MM.1S (cell line): ENCODE results near the gene PXT1.

Source experiments
- DNase-seq: peaks from one replicate; pipeline ENCODE4 v3.0.0-alpha.2; 2015
- H2AFZ ChIP-seq: fragments of 300-600 bp; sonication (generic); 2 replicates; pipeline ENCODE4 v1.6.0; 2016; ENCODE audit warnings: antibody characterized with exemption, low read length
- H3F3A ChIP-seq: fragments of 300-600 bp; sonication (generic); 2 replicates; pipeline ENCODE4 v1.6.1; 2016; ENCODE audit warnings: mild to moderate bottlenecking, antibody characterized with exemption, low read length, moderate library complexity, mixed read lengths; ENCODE audit not compliant: insufficient read depth
- H3K27ac ChIP-seq: fragments of 300-600 bp; sonication (generic); 2 replicates; pipeline ENCODE4 v1.5.1; 2016; ENCODE audit warnings: mild to moderate bottlenecking, low read length
- H3K27me3 ChIP-seq: fragments of 300-600 bp; sonication (generic); replicated peaks from 2 replicates; pipeline ENCODE4 v1.6.0; 2016; ENCODE audit warnings: low read length; ENCODE audit not compliant: insufficient read depth
- H3K36me3 ChIP-seq: fragments of 300-600 bp; sonication (generic); replicated peaks from 2 replicates; pipeline ENCODE4 v1.6.1; 2016; ENCODE audit warnings: mild to moderate bottlenecking, low read length, mixed read lengths; ENCODE audit not compliant: insufficient read depth
- H3K4me1 ChIP-seq: fragments of 300-600 bp; sonication (generic); 2 replicates; pipeline ENCODE4 v1.6.1; 2016; ENCODE audit warnings: low read length, mixed read lengths
- H3K4me2 ChIP-seq: fragments of 300-600 bp; sonication (generic); 2 replicates; pipeline ENCODE4 v1.6.0; 2016; ENCODE audit warnings: low read depth, low read length
- H3K4me3 ChIP-seq: fragments of 300-600 bp; sonication (generic); 2 replicates; pipeline ENCODE4 v1.5.1; 2016; ENCODE audit warnings: low read length, mixed read lengths
- H3K79me2 ChIP-seq: fragments of 300-600 bp; sonication (generic); 2 replicates; pipeline ENCODE4 v1.6.1; 2016; ENCODE audit warnings: mixed run types, low read length, mixed read lengths
- H3K9ac ChIP-seq: fragments of 300-600 bp; sonication (generic); 2 replicates; pipeline ENCODE4 v1.6.1; 2016; ENCODE audit warnings: low read length, mixed read lengths
- H3K9me2 ChIP-seq: fragments of 300-600 bp; sonication (generic); replicated peaks from 2 replicates; pipeline ENCODE4 v1.6.1; 2016; ENCODE audit warnings: mild to moderate bottlenecking, low read length, mixed read lengths; ENCODE audit not compliant: insufficient read depth
- H3K9me3 ChIP-seq: fragments of 300-600 bp; sonication (generic); replicated peaks from 2 replicates; pipeline ENCODE4 v1.6.1; 2016; ENCODE audit warnings: mild to moderate bottlenecking, low read length, mixed read lengths; ENCODE audit not compliant: insufficient read depth
- H4K20me1 ChIP-seq: fragments of 300-600 bp; sonication (generic); 2 replicates; pipeline ENCODE4 v1.6.1; 2016; ENCODE audit warnings: mild to moderate bottlenecking, low read length, moderate library complexity, mixed read lengths; ENCODE audit not compliant: insufficient read depth
- EZH2 ChIP-seq: fragments of 300-600 bp; sonication (generic); optimal IDR thresholded peaks from 2 replicates; pipeline ENCODE3; 2017; ENCODE audit warnings: low read depth, mild to moderate bottlenecking, antibody characterized with exemption, low read length, mixed read lengths
- EZH2phosphoT487 ChIP-seq: fragments of 300-600 bp; sonication (generic); IDR thresholded peaks from 2 replicates; pipeline ENCODE4 v1.6.1; 2018; ENCODE audit warnings: antibody characterized with exemption, low read length
- TF ChIP-seq, protein P1 (sequence below): fragments of 300-600 bp; sonication (generic); IDR thresholded peaks from 2 replicates; pipeline ENCODE4 v1.5.1; 2016; ENCODE audit warnings: antibody characterized with exemption, low read length, mixed read lengths

PXT1 gene

DNA sequence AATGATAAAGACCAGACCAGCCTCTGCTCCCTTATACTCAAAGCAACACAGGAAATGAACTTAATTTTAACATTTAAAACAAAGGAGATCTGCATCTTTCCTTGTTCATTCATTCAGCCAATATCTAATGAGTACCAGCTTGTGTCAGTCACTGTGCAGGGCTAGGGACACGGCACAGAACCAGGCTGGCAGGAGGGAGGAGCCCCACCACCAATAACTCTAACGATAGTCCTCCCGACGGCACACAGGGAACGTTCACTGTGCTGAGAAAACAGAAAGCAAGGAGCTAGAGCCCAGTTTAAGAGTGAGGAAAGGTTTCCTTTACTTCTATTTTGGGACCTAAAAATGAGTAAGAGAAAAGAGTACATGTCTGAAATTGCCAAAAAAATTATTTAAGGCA is 65.1 kb downstream of the PXT1 start:
- Histone ChIP-seq H3K9me2 (no peaks in the 10 kb centered on the region), H3K27ac (no peak overlapping the region), H3K4me3 (no peak overlapping the region), H3K4me1 (no peaks in the 10 kb centered on the region), H3K36me3 (no peaks in the 10 kb centered on the region), H4K20me1 (no peaks in the 10 kb centered on the region), H3K9ac (no peak overlapping the region), H3K27me3 (no peaks in the 10 kb centered on the region), H2AFZ (no peak overlapping the region), H3K9me3 (no peaks in the 10 kb centered on the region), H3F3A (no peaks in the 10 kb centered on the region), H3K4me2 (no peak overlapping the region), H3K79me2 (no peaks in the 10 kb centered on the region)
- DNase-seq, result no peak
- TF ChIP-seq EZH2phosphoT487 (no peak), EZH2 (no peak)
- TF ChIP-seq, protein P1, sequence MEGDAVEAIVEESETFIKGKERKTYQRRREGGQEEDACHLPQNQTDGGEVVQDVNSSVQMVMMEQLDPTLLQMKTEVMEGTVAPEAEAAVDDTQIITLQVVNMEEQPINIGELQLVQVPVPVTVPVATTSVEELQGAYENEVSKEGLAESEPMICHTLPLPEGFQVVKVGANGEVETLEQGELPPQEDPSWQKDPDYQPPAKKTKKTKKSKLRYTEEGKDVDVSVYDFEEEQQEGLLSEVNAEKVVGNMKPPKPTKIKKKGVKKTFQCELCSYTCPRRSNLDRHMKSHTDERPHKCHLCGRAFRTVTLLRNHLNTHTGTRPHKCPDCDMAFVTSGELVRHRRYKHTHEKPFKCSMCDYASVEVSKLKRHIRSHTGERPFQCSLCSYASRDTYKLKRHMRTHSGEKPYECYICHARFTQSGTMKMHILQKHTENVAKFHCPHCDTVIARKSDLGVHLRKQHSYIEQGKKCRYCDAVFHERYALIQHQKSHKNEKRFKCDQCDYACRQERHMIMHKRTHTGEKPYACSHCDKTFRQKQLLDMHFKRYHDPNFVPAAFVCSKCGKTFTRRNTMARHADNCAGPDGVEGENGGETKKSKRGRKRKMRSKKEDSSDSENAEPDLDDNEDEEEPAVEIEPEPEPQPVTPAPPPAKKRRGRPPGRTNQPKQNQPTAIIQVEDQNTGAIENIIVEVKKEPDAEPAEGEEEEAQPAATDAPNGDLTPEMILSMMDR, result no peak

DNA sequence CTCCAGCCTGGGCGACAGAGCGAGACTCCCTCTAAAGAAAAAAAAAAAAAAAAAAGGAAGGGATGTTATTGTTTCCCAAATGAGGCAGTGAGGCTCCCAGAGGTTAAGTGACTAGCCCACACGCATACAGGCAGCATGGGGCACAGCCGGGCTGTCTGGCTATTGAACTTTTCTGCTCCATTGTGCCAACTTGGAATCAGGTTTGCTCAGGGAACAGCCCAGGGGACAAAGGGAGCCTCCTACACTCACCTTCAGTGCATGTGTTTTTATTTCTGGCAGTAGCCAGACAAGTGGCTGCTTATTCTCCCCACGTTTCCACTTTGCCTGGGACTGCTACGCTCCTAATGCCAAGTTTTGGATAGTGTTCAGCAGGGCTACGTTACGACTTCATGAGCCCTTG is 65.9 kb downstream of the PXT1 start:
- Histone ChIP-seq H3F3A (no peaks in the 10 kb centered on the region), H2AFZ (no peak overlapping the region), H3K9me3 (no peaks in the 10 kb centered on the region), H3K9me2 (no peaks in the 10 kb centered on the region), H3K27me3 (no peaks in the 10 kb centered on the region), H3K9ac (no peak overlapping the region), H3K4me2 (no peak overlapping the region), H3K27ac (no peak overlapping the region), H3K79me2 (no peaks in the 10 kb centered on the region), H3K4me1 (no peaks in the 10 kb centered on the region), H3K4me3 (no peak overlapping the region), H4K20me1 (no peaks in the 10 kb centered on the region), H3K36me3 (no peaks in the 10 kb centered on the region)
- no peak for DNase-seq
- TF ChIP-seq EZH2 (no peak), EZH2phosphoT487 (no peak)
- TF ChIP-seq, protein P1, result no peak

DNA sequence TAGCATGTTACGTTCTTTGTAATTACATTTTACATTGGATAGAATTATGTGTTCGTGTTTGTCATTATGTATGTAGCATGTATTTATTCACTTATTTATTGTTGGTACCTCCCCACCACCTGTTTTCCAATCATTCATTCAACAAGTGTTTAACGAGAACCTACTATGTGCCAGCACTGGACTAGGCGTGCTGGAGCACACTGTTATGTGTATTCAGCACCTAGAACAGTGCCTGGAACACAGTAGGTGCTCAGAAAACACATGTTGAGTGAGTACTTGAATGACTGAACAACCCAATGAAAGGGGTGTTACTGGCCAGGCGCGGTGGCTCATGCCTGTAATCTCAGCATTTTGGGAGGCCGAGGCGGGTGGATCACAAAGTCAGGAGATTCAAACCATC is 66.5 kb downstream of the PXT1 start:
- Histone ChIP-seq H3F3A (no peaks in the 10 kb centered on the region), H4K20me1 (no peaks in the 10 kb centered on the region), H3K9me2 (no peaks in the 10 kb centered on the region), H3K4me1 (no peaks in the 10 kb centered on the region), H3K9ac (no peak overlapping the region), H3K9me3 (no peaks in the 10 kb centered on the region), H3K27ac (no peak overlapping the region), H3K79me2 (no peaks in the 10 kb centered on the region), H2AFZ (no peak overlapping the region), H3K36me3 (no peaks in the 10 kb centered on the region), H3K4me2 (no peak overlapping the region), H3K27me3 (no peaks in the 10 kb centered on the region), H3K4me3 (no peak overlapping the region)
- DNase-seq, result no peak
- TF ChIP-seq, protein P1, result no peak
